Right atrium auricular region (tissue), 2 donors: ENCODE results near the gene ANP32D. TPM values are rescaled to one million over a fixed set of nuclear protein-coding genes. Genes with fewer than 3 reads are reported as not detected.
"Not testable (repeated sequence)": the region's sequence is repeated elsewhere in the genome, so short reads cannot be mapped to it uniquely, and the experiment has no call there.

Source experiments
- DNase-seq: peaks from one replicate; pipeline ENCODE4 v3.0.0-alpha.2; 2019; ENCODE audit warnings: low spot score
- H3K27ac ChIP-seq, 2 donors: fragments of 200-600 bp; sonication (generic); 1 replicate in 1 of 2; 2 replicates in 1 of 2; pipeline ENCODE4 v1.5.1; 2016 to 2019
- H3K27me3 ChIP-seq, 2 donors: fragments of 200-600 bp; sonication (generic); one replicate each; pipeline versions ENCODE4 v1.5.1 to v1.6.0; 2017 to 2019
- H3K36me3 ChIP-seq: fragments of 200-600 bp; sonication (generic); one replicate; pipeline ENCODE4 v1.5.1; 2016
- H3K4me1 ChIP-seq, 2 donors: fragments of 200-600 bp; sonication (generic); one replicate each; pipeline versions ENCODE4 v1.5.1 to v1.6.0; 2017 to 2019
- H3K4me3 ChIP-seq, 2 donors: fragments of 200-600 bp; sonication (generic); 1 replicate in 1 of 2; 2 replicates in 1 of 2; pipeline ENCODE4 v1.5.1; 2017 to 2019; ENCODE audit warnings: mild to moderate bottlenecking in 1 of 2, moderate library complexity in 1 of 2
- H3K9me3 ChIP-seq, 2 donors: fragments of 200-600 bp; sonication (generic); one replicate each; pipeline ENCODE4 v1.5.1; 2019
- total RNA-seq, 2 donors: library from RNA; depleted of rRNA; stranded (reverse); fragments of >200 nt; gene quantifications; one replicate each; pipeline ENCODE4 v1.1.0, GENCODE V29; 2016
- TF ChIP-seq, protein P1 (sequence below), 2 donors: fragments of 200-600 bp; sonication (generic); IDR thresholded peaks; one replicate each; pipeline ENCODE4 v1.5.1; 2019; ENCODE audit warnings: antibody characterized with exemption in 2 of 2

Gene ANP32D
- not detected for total RNA-seq

DNA sequence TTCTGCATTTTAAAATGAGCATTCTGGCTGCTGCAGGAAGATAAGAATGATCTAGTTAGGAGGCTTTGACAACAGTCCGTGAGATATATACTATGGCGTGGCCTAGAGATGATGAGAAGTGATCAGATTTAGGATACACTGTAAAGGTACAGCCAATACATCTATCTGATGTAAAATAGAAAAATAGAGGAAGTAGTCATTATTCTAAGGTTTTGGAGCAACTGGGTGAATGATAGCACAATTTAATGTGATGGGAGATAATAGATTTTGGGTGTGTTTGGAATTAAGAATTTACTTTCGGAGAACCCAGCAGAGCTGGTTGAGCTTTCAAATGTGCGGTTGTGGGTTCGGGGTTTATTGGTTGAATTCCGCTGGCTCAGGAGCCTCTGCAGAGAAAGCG lies at the start of gene ANP32D:
Gene ANP32D, plus strand, starts transcription at position 301 of the 400 bp plus-strand sequence. CDS start 106 bp downstream, outside the sequence.
- Histone ChIP-seq H3K27ac (no peak within 1 kb of the TSS), H3K9me3 (peaks cover 0 to 42% of the 10 kb centered on the region in 2 donors), H3K36me3 (no peaks in the 10 kb centered on the region), H3K27me3 (no peaks in the 10 kb centered on the region), H3K4me3 (no peak within 1 kb of the TSS), H3K4me1 (no peaks in the 10 kb centered on the region)
- TF ChIP-seq, protein P1, sequence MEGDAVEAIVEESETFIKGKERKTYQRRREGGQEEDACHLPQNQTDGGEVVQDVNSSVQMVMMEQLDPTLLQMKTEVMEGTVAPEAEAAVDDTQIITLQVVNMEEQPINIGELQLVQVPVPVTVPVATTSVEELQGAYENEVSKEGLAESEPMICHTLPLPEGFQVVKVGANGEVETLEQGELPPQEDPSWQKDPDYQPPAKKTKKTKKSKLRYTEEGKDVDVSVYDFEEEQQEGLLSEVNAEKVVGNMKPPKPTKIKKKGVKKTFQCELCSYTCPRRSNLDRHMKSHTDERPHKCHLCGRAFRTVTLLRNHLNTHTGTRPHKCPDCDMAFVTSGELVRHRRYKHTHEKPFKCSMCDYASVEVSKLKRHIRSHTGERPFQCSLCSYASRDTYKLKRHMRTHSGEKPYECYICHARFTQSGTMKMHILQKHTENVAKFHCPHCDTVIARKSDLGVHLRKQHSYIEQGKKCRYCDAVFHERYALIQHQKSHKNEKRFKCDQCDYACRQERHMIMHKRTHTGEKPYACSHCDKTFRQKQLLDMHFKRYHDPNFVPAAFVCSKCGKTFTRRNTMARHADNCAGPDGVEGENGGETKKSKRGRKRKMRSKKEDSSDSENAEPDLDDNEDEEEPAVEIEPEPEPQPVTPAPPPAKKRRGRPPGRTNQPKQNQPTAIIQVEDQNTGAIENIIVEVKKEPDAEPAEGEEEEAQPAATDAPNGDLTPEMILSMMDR (IDR thresholded peaks at IDR 0.05) = no peak
- no peak for DNase-seq

- peaks cover 0 to 7% of the 10 kb centered on the region in 2 donors for H3K4me1 ChIP-seq
- no peak overlapping the region for H3K27ac ChIP-seq
- H3K4me3 ChIP-seq = no peak overlapping the region
- no peaks in the 10 kb centered on the region for H3K27me3 ChIP-seq
- no peaks in the 10 kb centered on the region for H3K36me3 ChIP-seq
- TF ChIP-seq, protein P1 (IDR thresholded peaks at IDR 0.05) = no peak
- no peaks in the 10 kb centered on the region for H3K9me3 ChIP-seq
- no peak for DNase-seq
Observed at GRCh38 chr12:48423171-48423570, 49.2 kb upstream of the ANP32D start.

DNA sequence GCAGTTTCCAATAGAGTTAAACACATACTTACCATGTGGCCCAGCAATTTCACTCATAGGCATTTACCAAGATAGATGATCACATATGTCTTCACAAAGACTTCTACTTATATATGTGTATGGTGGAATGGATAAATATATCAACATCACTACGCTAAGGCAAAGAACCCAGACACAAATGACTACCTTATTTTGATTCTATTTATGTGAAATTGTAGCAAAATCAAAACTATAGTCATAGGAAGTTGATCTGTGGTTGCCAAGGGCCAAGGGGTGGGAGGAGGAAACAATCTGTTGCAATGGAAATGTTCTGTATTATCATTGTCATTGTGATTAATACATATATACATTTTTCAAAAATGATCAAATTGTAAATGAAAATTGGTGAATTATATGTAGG lies 47.7 kb upstream of the ANP32D start:
- Histone ChIP-seq H3K36me3 (no peaks in the 10 kb centered on the region), H3K4me3 (no peak overlapping the region), H3K9me3 (peaks cover 0 to 5% of the 10 kb centered on the region in 2 donors), H3K27me3 (no peaks in the 10 kb centered on the region), H3K4me1 (peaks cover 0 to 7% of the 10 kb centered on the region in 2 donors), H3K27ac (no peak overlapping the region)
- TF ChIP-seq, protein P1 (IDR thresholded peaks at IDR 0.05) = no peak
- no peak for DNase-seq

DNA sequence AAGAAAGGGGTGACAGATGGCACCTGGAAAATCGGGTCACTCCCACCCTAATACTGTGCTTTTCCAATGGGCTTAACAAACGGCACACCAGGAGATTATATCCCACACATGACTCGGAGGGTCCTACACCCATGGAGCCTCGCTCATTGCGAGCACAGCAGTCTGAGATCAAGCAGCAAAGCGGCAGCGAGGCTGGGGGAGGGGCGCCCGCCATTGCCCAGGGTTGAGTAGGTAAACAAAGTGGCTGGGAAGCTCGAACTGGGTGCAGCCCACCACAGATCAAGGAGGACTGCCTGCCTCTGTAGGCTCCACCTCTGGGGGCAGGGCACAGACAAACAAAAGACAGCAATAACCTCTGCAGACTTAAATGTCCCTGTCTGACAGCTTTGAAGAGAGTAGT lies 38.3 kb upstream of the ANP32D start:
- not testable (repeated sequence) for H3K36me3 ChIP-seq, DNase-seq, H3K4me3 ChIP-seq, H3K27me3 ChIP-seq, H3K4me1 ChIP-seq, H3K9me3 ChIP-seq, H3K27ac ChIP-seq

DNA sequence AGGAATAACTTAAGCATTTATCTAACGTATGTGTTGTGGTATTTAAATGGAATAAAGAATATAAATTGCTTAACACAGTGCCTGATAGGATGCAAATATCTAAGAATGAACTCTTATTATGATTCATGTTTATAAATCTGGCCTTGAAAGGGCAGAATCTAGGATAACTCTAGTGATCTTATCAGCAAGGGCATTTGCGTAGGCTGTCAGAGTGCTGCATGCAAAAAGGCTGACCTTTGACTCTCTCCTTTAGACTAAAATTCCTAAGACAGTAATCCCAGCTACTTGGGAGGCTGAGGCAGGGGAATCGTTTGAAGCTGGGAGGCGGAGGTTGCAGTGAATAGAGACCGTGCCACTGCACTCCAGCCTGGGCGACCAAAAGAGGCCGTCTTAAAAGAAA lies 31.3 kb upstream of the ANP32D start:
- Histone ChIP-seq H3K36me3 (no peaks in the 10 kb centered on the region), H3K4me3 (no peak overlapping the region), H3K4me1 (peaks cover 0 to 2% of the 10 kb centered on the region in 2 donors), H3K9me3 (no peaks in the 10 kb centered on the region), H3K27me3 (no peaks in the 10 kb centered on the region), H3K27ac (no peak overlapping the region)
- DNase-seq = no peak
- TF ChIP-seq, protein P1 (IDR thresholded peaks at IDR 0.05) = no peak

DNA sequence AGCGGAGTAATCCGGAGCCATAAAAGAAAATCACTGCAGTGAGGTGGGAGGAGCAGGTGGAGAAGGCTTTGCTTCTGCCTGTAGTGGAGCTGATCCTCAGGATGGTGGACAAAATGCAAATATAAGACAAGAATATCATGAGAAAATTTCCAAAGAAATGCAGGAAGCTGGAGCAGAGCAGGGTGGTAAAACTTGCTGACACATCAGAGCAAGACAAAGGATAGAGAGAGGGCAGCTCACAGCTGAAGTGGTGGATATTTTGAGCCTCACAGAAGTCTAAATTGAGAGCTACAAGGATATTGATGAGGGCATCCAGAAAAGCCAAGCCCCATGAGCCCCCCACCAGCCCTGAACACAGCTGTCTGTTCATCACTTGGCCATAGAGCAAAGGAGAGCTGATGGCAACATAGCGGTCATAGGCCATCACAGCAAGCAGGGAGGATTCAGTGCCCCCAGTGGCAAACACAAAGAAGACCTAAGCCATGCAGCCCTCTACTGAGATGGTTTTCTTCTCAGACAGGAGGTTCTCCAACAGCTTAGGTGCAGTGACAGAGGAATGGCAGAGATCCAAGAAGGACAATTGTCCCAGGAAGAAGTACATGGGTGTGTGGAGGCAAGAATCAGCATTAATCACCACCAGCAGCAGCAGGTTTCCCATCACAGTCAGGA lies 30.0 kb upstream of the ANP32D start:
- H3K9me3 ChIP-seq = no peaks in the 10 kb centered on the region
- no peaks in the 10 kb centered on the region for H3K36me3 ChIP-seq
- no peaks in the 10 kb centered on the region for H3K27me3 ChIP-seq
- no peak overlapping the region for H3K27ac ChIP-seq
- H3K4me3 ChIP-seq = no peak overlapping the region
- H3K4me1 ChIP-seq = peaks cover 0 to 9% of the 10 kb centered on the region in 2 donors
- TF ChIP-seq, protein P1 (IDR thresholded peaks at IDR 0.05) = no peak
- DNase-seq = no peak
